GM20000 (cell line): ENCODE data around the gene ZSCAN20.

Source experiments
- DNase-seq: peaks from one replicate; pipeline ENCODE4 v3.0.0; 2012; ENCODE audit warnings: low spot score
- CTCF ChIP-seq: IDR thresholded peaks from 2 replicates; pipeline ENCODE4 v1.5.1; 2012; ENCODE audit warnings: mild to moderate bottlenecking, control low read depth; ENCODE audit errors: extremely low read depth, missing control alignments

ZSCAN20 gene

GRCh38 chr1:33494929-33495328 lies 22.5 kb downstream of the ZSCAN20 start:
- TF ChIP-seq CTCF: no peak

GRCh38 chr1:33497410-33497809 lies 25.0 kb downstream of the ZSCAN20 start:
- TF ChIP-seq CTCF: no peak
- DNase-seq: no peak

More at GRCh38 chr1:33494929-33495328, 22.5 kb downstream of the ZSCAN20 start:
- DNase-seq: no peak

- no peak for DNase-seq
- no peak for TF ChIP-seq CTCF
Observed at GRCh38 chr1:33500547-33500946, 28.1 kb downstream of the ZSCAN20 start.

GRCh38 chr1:33501309-33501708 lies 28.9 kb downstream of the ZSCAN20 start:
- no peak for DNase-seq
- TF ChIP-seq CTCF: no peak

- DNase-seq: no peak
- no peak for TF ChIP-seq CTCF
Observed at GRCh38 chr1:33501774-33502173, 29.3 kb downstream of the ZSCAN20 start.

- TF ChIP-seq CTCF: no peak
- DNase-seq: no peak
Observed at GRCh38 chr1:33502726-33503125, 30.3 kb downstream of the ZSCAN20 start.

GRCh38 chr1:33503506-33503905 lies 31.1 kb downstream of the ZSCAN20 start:
- DNase-seq: no peak
- no peak for TF ChIP-seq CTCF
